GM13977 (cell line): ENCODE measurements around the gene KCNH1.

Experiments
- DNase-seq: peaks from one replicate; pipeline ENCODE4 v3.0.0; 2012; ENCODE audit warnings: low spot score
- in situ Hi-C: fragments of 300-500 bp; cut with MboI; formaldehyde crosslinking; loops from one replicate; pipeline ENCODE4 v1.12.0; 2022; ENCODE audit warnings: low sequenced_read_pairs, low pct_unique_long_range_greater_than_20kb, mixed read lengths, inconsistent platforms; ENCODE audit not compliant: unreplicated experiment
- TF ChIP-seq, protein P1 (sequence below): IDR thresholded peaks from 2 replicates; pipeline ENCODE4 v1.5.1; 2012; ENCODE audit warnings: mild to moderate bottlenecking, control low read depth; ENCODE audit not compliant: insufficient read depth; ENCODE audit errors: extremely low read depth, missing control alignments

Gene KCNH1

DNA sequence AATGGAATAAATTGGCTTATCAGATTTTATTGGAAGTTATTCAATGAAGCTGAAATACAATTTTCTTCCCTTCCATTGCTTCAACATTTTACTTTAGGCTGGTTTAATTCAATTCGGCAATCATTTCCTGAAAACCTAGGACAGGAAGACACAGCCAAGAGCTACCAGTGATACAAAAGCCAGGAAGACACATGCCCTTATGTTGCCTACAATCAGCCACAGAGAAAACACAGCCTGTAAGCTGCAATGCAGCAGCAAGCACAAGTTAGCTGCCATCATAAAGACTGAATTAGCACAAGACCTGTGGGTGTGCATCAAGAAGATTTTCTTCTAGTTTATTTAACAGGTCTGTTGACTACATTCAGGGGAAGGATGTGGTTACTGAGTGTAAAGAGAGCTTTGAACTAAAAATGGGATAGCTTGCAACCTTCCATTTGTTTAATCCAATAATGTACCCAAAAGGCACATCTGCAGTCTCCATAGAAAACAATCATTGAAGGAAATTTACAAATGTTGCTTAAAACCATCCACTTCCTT, 193.8 kb downstream of the KCNH1 start:
- DNase-seq = no peak
- TF ChIP-seq, protein P1, sequence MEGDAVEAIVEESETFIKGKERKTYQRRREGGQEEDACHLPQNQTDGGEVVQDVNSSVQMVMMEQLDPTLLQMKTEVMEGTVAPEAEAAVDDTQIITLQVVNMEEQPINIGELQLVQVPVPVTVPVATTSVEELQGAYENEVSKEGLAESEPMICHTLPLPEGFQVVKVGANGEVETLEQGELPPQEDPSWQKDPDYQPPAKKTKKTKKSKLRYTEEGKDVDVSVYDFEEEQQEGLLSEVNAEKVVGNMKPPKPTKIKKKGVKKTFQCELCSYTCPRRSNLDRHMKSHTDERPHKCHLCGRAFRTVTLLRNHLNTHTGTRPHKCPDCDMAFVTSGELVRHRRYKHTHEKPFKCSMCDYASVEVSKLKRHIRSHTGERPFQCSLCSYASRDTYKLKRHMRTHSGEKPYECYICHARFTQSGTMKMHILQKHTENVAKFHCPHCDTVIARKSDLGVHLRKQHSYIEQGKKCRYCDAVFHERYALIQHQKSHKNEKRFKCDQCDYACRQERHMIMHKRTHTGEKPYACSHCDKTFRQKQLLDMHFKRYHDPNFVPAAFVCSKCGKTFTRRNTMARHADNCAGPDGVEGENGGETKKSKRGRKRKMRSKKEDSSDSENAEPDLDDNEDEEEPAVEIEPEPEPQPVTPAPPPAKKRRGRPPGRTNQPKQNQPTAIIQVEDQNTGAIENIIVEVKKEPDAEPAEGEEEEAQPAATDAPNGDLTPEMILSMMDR = no peak
- in situ Hi-C loops = loop anchor here (25.0 kb wide), 1 partner anchor 353 kb away; no protein-coding TSS in a partner anchor

DNA sequence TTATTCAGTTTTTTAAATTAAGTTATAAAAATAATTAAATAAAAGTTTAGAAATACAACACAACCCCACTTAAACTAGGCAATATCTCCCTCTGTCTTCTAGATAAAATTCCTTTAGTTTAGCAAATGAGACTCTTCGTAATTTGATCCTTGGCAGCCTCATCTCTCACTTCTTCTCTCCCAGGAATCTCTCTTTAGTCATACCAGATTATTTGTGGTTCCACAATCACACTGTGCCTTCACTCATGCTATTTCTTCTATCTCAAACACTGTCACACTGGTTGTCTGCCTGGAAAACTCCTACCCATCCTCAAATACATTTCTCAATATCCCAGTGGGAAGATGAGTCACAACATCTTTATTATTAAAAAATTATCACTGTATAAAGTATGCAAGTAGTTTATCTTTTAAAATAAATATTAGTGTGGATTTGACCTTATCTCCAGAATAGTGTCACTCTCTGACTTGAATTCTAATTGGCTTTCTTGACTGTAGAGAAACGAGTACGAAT, 195.5 kb downstream of the KCNH1 start:
- in situ Hi-C loops = loop anchor here (25.0 kb wide), 1 partner anchor 351 kb away; no protein-coding TSS in a partner anchor
- TF ChIP-seq, protein P1 = no peak
- DNase-seq = no peak

DNA sequence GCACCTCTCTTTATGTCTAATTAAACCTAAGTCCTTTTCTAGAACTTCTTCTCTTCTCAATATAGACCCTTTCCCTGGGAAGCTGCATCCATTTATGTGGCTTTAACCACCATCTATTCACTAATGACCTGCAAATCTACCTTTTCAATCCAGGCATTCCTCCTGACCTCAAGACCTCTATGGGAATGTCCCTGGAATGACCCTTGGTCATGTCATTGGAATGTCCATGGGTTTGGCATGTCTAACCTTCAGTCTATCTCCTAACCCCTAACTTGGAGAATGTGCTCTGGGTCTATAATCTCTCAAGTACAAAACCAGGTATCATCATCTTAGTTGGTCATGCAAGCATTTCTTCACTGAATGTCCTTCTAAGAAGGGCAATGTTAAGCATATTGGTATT, 196.1 kb downstream of the KCNH1 start:
- no peak for DNase-seq
- TF ChIP-seq, protein P1 = no peak
- in situ Hi-C loops = loop anchor here (25.0 kb wide), 1 partner anchor 351 kb away; no protein-coding TSS in a partner anchor

DNA sequence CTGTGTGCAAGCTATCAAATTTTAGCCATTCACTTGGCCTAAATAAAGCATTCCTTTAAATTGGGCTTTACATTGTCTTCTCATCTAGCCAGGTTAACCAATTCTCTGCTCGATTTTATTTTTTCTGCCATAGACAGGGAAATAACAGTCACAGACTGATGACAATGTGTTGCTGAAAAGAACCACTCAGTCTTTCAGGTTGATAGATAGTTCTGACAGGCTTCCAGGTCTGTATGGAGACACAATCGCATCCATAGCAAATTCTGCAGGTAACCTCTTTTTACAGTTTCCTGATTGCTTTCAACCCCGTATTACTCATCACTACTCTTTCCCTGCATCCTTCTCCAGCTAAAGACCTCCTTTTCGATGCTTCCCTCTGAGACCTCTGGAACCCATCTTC, 198.0 kb downstream of the KCNH1 start:
- DNase-seq = no peak
- in situ Hi-C loops = loop anchor here (25.0 kb wide), 1 partner anchor 349 kb away; no protein-coding TSS in a partner anchor
- TF ChIP-seq, protein P1 = no peak

DNA sequence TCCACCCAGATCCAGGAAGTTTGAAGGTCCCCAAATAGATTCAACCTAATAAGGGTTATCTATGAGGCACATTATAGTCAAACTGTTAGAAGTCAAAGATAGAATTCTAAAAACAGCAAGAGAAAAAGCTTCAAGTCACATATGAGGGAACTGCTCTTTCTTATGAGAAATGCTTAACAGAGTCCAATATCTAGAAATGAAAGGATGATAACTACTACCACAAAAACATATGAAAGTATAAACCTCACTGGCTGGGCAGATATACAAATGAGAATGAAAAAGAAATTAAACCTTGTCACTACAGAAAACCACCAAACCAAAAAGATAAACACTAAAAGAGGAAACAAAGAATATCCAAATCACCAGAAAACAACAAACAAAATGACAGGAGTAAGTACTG, 201.8 kb downstream of the KCNH1 start:
- in situ Hi-C loops = loop anchor here (25.0 kb wide), 1 partner anchor 345 kb away; no protein-coding TSS in a partner anchor
- TF ChIP-seq, protein P1 = no peak
- DNase-seq = no peak

DNA sequence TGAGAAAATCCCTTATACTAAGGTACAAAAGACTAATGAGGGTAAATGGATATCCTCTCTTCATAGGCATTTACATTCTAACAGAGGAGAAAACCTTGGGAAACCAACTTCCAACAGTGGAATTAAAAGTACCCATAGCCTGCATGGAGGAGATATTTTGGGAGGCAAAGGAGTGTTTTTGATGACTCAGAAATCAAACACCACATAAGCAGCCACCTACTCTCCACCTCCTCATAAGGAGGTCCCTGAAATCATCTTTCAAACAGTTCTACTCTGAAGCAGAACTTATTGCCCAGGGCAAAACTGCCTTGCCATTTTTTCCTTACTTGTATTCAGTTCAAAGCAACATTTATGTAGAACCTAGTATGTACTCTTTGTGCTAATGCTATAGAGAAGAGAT, 211.3 kb downstream of the KCNH1 start:
- TF ChIP-seq, protein P1 = no peak
- DNase-seq = no peak
- in situ Hi-C loops = no loop called here
